ENCODE results near the gene MOXD1. TPM values are rescaled to one million over a fixed set of nuclear protein-coding genes. Genes with fewer than 3 reads are reported as not detected.
A peak's percentile ranks its signal among the peaks of the same experiment; 100 is the strongest.

The MOXD1 gene
- total RNA-seq, 1 experiment from 2014 or later = 5.0 TPM

DNA sequence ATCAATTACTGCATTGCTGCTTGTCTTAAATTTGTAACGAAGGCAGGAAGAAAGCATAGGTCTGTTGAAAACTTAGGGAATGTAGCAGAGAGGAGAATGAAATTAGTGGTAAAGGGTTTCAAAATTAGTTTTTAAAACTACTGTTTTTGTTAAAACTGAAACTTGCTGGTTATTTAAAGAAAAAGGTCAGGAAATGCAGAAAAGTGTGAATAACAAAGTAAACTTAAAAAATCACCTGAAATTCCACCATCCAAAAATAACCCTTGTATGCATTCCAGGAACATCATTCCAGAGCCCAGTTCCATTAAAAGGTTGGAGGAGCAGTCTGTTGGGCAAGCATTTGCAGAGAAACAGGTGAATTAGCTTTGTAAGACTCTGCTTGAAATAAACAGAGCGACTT, 3.1 kb upstream of the MOXD1 start:
- Histone ChIP-seq H3K4me1 (ENCODE audit: insufficient read depth, low read length) (peaks cover 35% of the 10 kb centered on the region), H4K20me1 (ENCODE audit: low read length) (no peaks in the 10 kb centered on the region), H2AFZ (ENCODE audit: low read length) (0 out of 2 replicates have a peak overlapping the region, but pooled peaks have one; percentile 17), H3K4me2 (ENCODE audit: low read length) (peak overlapping the region; percentile 55), H3K9me2 (replicated peaks; ENCODE audit: low read length) (no peaks in the 10 kb centered on the region), H3K27ac (ENCODE audit: low read length) (peak overlapping the region; percentile 74), H3K36me3 (ENCODE audit: low read depth, low read length) (no peaks in the 10 kb centered on the region), H3K4me3 (ENCODE audit: low read length) (no peak overlapping the region), H3K9me3 (ENCODE audit: low read length) (no peaks in the 10 kb centered on the region), H3K79me2 (ENCODE audit: low read length) (no peaks in the 10 kb centered on the region), H3K9ac (ENCODE audit: low read length) (no peak overlapping the region), H3F3A (ENCODE audit: low read length, unreplicated experiment) (no peaks in the 10 kb centered on the region), H3K27me3 (ENCODE audit: low read length) (no peaks in the 10 kb centered on the region)
- CTCF ChIA-PET = no interaction called here
- TF ChIP-seq EZH2phosphoT487 (IDR thresholded peaks at IDR 0.05; ENCODE audit: borderline replicate concordance, low read length) (no peak), CTCF (conservative IDR thresholded peaks at IDR 0.05; ENCODE audit: low read depth, low read length) (no peak), EZH2 (IDR thresholded peaks at IDR 0.05; ENCODE audit: low read length, unreplicated experiment) (no peak)
- ATAC-seq (no peak), DNase-seq (no peak)
- POLR2A ChIA-PET (ENCODE audit: unreplicated experiment) = no interaction called here
- intact Hi-C loops (cut with micrococcal nuclease) = loop anchor here (5.0 kb wide), 1 partner anchor 78 kb away; no protein-coding TSS in a partner anchor
- no TSS peak for BruUV-seq (replicated peaks)

GRCh38 chr6:132401618-132402285, 477 bp upstream of the MOXD1 start:
- Histone ChIP-seq H3K27ac (ENCODE audit: low read length) (no peak overlapping the region), H3K4me1 (ENCODE audit: insufficient read depth, low read length) (peaks cover 43% of the 10 kb centered on the region), H3K9ac (ENCODE audit: low read length) (peak overlapping the region; percentile 29; the same call in 1 of the 2 replicates), H3K9me2 (replicated peaks; ENCODE audit: low read length) (no peaks in the 10 kb centered on the region), H3K79me2 (ENCODE audit: low read length) (no peaks in the 10 kb centered on the region), H3K4me2 (ENCODE audit: low read length) (peak overlapping the region; percentile 92), H2AFZ (ENCODE audit: low read length) (peak overlapping the region; percentile 92), H3K4me3 (ENCODE audit: low read length) (peak overlapping the region; percentile 84), H3K9me3 (ENCODE audit: low read length) (no peaks in the 10 kb centered on the region), H3F3A (ENCODE audit: low read length, unreplicated experiment) (no peaks in the 10 kb centered on the region), H4K20me1 (ENCODE audit: low read length) (no peaks in the 10 kb centered on the region), H3K27me3 (ENCODE audit: low read length) (no peaks in the 10 kb centered on the region), H3K36me3 (ENCODE audit: low read depth, low read length) (no peaks in the 10 kb centered on the region)
- BruUV-seq (replicated peaks) = no TSS peak
- no peak for TF ChIP-seq CTCF (conservative IDR thresholded peaks at IDR 0.05; ENCODE audit: low read depth, low read length)
- no peak for TF ChIP-seq EZH2phosphoT487 (IDR thresholded peaks at IDR 0.05; ENCODE audit: borderline replicate concordance, low read length)
- no peak for TF ChIP-seq EZH2 (IDR thresholded peaks at IDR 0.05; ENCODE audit: low read length, unreplicated experiment)
- DNase-seq (no peak), ATAC-seq (no peak)
- ChIA-PET POLR2A (ENCODE audit: unreplicated experiment) (no interaction called here), CTCF (no interaction called here)
- intact Hi-C loops (cut with micrococcal nuclease) = loop anchor here (5.0 kb wide), 1 partner anchor 81 kb away; no protein-coding TSS in a partner anchor

DNA sequence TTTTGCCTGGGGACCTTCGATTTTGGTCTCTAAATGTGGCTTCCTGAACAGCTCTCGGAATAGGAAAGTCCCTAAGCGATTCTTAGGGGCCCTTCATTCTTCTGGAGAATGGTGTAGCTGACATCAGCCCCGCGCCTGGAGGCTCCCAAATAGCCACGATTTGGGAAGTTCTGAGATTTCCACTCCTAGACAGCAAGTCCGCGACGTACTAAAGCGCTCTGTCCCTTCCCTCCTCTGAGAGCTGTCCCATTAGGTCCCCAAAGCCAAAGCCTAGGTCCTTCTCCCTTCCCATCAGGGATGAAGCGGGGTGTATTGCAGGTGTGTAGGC, 756 bp downstream of the MOXD1 start:
- no peaks in the 10 kb centered on the region for H3F3A ChIP-seq (ENCODE audit: low read length, unreplicated experiment)
- H2AFZ ChIP-seq (ENCODE audit: low read length) = peak overlapping the region; percentile 92
- no peaks in the 10 kb centered on the region for H3K27me3 ChIP-seq (ENCODE audit: low read length)
- no peaks in the 10 kb centered on the region for H3K79me2 ChIP-seq (ENCODE audit: low read length)
- TF ChIP-seq EZH2phosphoT487 (IDR thresholded peaks at IDR 0.05; ENCODE audit: borderline replicate concordance, low read length) (no peak), EZH2 (IDR thresholded peaks at IDR 0.05; ENCODE audit: low read length, unreplicated experiment) (no peak), CTCF (conservative IDR thresholded peaks at IDR 0.05; ENCODE audit: low read depth, low read length) (no peak)
- no TSS peak for BruUV-seq (replicated peaks)
- peak; percentile 5; the same call in 1 of the 2 replicates for ATAC-seq
- CTCF ChIA-PET = no interaction called here
- DNase-seq = no peak
- H3K4me1 ChIP-seq (ENCODE audit: insufficient read depth, low read length) = peaks cover 37% of the 10 kb centered on the region
- H3K4me2 ChIP-seq (ENCODE audit: low read length) = peak overlapping the region; percentile 92
- H3K27ac ChIP-seq (ENCODE audit: low read length) = no peak overlapping the region
- POLR2A ChIA-PET (ENCODE audit: unreplicated experiment) = no interaction called here
- H3K36me3 ChIP-seq (ENCODE audit: low read depth, low read length) = no peaks in the 10 kb centered on the region
- H4K20me1 ChIP-seq (ENCODE audit: low read length) = no peaks in the 10 kb centered on the region
- no peak overlapping the region; the same call in 1 of the 2 replicates for H3K9ac ChIP-seq (ENCODE audit: low read length)
- intact Hi-C loops (cut with micrococcal nuclease) = loop anchor here (5.0 kb wide), 1 partner anchor 82 kb away; no protein-coding TSS in a partner anchor
- H3K4me3 ChIP-seq (ENCODE audit: low read length) = peak overlapping the region; percentile 84
- H3K9me3 ChIP-seq (ENCODE audit: low read length) = 0 out of 2 replicates have a peak, but pooled peaks cover under 1% of the 10 kb centered on the region
- no peaks in the 10 kb centered on the region for H3K9me2 ChIP-seq (replicated peaks; ENCODE audit: low read length)

Data from PC-3 (cell line).